GM18498 (cell line): ENCODE data around the gene TRIP13.
A peak's percentile ranks its signal among the peaks of the same experiment; 100 is the strongest.
"Not testable (repeated sequence)": the region's sequence is repeated elsewhere in the genome, so short reads cannot be mapped to it uniquely, and the experiment has no call there.

Experiments
- ATAC-seq: cut with Tn5 transposase; IDR thresholded peaks from one replicate; pipeline ENCODE4 v1.9.1; 2021; ENCODE audit warnings: mild to moderate bottlenecking, moderate library complexity; ENCODE audit not compliant: unreplicated experiment

TRIP13 gene, protein sequence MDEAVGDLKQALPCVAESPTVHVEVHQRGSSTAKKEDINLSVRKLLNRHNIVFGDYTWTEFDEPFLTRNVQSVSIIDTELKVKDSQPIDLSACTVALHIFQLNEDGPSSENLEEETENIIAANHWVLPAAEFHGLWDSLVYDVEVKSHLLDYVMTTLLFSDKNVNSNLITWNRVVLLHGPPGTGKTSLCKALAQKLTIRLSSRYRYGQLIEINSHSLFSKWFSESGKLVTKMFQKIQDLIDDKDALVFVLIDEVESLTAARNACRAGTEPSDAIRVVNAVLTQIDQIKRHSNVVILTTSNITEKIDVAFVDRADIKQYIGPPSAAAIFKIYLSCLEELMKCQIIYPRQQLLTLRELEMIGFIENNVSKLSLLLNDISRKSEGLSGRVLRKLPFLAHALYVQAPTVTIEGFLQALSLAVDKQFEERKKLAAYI

DNA sequence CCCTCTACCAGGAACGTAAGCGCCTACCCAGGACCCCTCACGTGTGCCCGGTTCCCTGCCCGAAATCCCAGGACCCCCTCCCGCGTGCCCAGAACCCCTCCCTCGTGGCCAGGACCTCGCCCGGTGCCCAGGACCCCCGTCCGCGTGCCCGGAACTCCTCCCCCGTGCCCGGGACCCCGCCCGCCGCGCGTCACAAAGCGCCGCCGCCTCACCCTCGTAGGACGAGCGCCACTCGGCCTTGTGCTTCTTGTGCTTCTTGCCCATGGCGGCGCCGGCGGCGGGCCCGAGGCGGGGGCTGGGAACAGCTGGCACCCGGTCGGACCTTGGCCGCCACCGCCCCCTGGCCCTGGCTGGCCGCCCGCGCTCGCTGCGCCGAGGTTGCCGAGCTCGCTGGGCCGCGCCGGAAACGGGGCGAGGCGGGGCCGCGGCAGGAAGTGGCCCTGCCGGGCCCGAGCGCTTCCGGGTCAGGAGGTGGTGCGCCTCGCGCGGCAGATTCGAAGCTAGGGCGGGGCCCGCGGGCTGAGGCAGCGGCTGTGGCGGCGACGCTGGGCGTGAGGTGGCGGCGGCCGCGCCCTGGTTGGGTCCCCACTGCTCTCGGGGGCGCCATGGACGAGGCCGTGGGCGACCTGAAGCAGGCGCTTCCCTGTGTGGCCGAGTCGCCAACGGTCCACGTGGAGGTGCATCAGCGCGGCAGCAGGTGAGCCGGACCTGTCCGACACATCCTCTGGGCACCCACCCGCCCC lies at the start of gene TRIP13, which contains the start of gene BRD9:
Gene TRIP13 (plus strand): TSS at position 491 of the 743 bp plus-strand sequence. CDS start 115 bp downstream, at position 606.
Gene BRD9 (minus strand): TSS at position 408 of the 743 bp plus-strand sequence. CDS start 144 bp downstream, at position 264.
- peak; percentile 97 for ATAC-seq

DNA sequence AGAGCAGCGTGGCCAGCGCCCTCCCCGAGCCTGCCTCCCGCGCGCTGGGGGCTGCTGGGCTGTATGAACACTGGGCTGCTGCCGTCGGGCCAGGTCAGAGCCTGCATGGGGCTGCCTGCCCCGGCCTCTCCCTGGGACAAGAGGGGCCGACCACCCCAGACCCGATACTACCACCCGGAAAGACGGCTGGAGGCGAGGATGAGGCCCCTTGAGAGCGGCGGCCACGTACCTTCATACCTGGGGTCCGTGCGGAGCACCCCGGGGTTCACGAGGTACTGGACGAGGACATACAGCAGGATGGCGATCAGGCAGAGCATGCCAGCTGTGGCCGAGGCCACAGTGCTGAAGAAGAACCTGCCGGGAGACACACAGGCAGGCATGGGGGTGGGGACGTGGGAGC lies 49.3 kb upstream of the TRIP13 start:
- not testable (repeated sequence) for ATAC-seq

DNA sequence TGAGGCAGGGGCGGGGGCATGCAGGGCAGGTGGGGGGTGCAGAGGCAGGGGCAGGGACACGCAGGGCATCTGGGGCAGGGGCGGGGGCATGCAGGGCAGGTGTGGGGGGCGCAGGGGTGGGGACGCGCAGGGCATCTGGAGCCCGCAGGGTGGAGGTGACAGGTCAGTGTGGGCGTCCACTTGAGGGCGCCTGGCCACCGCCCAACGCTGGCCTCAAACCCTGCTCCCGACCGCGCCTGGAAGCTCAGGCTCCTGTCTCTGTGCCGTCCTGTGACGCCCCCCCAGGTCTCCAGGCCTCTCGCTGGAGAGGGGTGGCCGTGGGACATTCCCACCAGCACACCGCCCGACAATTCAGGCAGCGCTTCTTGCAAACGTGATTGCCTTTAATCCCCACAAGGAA lies 48.8 kb upstream of the TRIP13 start:
- ATAC-seq, result not testable (repeated sequence)

DNA sequence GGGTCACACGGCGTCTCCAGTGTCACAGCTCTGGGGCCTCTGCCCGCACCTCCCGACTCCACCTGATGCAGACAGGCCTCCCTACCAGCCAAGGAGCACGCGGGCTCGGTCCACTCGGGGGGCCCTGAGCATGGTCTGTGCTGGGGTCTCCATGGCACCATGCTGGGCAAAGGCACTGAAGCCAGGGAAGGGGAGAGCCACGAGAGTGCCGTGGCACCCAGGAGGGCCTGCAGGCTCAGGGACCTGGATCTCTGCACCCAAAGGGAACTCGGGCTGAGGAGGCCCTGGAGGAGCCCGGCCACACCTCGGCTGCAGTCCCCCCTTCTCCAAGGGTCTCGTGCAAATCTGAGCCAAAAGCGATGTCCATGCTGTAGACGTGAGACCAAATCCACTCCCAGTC lies 48.3 kb upstream of the TRIP13 start:
- not testable (repeated sequence) for ATAC-seq

DNA sequence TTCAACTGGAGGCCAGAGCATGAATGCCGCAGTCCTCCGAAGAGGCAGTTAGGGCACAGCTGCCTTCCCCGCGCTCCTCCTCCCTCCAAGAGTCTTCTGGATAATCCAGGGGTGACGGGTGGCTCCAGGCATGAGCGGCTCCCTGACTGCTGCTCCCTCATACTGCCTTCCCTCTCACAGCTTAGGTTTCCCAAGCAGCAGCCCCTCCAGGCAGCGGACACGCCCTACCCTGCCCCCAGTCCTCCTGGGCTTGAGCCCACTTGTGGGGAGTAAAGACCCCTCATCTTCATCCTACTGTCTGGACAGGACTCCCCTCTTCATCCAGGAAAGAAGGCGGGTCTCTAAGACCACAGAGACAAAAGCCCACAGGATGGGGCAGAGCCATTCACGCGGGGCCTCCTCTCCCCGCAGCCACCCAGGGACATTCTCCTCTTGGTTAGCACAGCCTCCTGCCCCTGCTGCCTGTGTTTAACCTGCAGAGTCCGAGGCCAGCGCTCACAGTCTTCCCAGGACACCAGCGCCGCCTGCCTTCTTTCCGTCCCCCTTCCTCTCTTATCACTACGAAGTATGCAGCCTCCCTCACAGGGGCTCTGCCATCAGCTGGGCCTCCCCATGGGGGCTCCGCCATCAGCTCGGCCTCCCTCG lies 47.5 kb upstream of the TRIP13 start:
- not testable (repeated sequence) for ATAC-seq

DNA sequence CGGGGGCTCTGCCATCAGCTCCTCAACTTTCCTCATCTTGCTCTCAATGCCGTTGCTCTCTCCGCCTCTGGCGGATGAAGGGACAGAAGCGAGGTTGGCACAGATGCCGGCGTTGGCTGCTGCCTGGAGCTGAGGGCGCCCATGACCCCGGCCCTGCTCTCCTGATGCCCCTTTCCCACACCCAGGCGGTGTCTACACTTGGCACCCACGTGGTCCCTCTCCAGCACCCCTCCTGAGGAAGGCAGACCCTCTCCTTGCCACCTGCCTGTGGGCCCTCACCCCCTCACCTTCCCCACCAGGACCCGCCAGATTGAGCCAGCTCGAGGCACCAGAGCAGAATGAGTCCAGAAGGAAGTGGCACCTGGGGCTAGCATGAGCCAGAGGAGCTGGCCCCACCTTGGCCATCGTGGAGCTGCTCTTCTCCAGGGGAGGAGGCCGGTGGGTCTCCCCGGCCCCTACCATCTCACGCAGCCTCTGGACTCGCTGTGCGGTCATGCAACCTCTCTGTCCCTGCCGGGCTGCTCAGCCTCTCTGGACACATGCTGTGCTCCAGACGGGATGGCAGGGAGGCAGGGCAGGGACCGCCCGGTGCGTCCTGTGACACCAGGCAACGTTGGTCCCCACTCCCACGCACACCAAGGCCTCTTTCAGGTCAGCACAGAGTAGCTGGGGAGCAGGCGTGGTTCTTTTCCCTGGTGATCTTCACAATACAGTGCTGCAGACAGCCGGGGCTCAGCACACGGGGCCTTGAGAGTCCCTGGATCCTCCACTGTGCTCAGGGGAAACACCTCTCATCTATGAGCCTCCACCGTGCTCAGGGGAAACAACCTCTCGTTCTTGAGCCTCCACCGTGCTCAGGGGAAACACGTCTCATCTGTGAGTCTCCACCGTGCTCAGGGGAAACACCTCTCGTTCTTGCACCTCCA lies 46.7 kb upstream of the TRIP13 start:
- not testable (repeated sequence) for ATAC-seq

DNA sequence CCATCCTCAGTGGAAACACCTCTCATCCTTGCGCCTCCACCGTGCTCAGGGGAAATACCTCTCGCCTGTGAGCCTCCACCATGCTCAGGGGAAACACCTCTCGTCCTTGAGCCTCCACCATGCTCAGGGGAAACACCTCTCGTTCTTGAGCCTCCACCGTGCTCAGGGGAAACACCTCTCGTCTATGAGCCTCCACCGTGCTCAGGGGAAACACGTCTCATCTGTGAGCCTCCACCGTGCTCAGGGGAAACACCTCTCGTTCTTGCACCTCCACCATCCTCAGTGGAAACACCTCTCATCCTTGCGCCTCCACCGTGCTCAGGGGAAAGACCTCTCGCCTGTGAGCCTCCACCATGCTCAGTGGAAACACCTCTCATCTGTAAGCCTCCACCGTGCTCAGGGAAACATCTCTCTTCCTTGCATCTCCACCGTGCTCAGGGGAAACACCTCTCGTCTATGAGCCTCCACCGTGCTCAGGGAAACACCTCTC lies 46.0 kb upstream of the TRIP13 start:
- ATAC-seq, result not testable (repeated sequence)

DNA sequence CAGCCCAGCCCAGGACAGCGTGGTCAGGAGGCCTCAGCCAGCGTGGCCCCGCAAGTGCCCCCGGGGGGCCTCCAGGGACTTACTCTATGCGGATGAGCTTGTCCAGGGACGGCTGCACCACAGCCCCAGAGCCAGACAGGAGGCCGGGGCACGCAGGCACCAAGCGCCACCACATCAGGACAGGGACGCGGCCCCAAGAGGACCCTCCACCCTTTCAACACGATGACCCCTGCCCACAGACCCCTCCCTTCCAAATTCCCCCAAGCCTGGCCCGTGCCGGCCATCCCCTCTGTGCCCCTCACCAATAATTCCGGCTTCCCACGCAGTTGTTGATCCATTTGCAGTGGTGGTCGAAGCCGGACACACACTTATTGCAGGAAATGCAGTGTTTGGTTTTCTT lies 45.5 kb upstream of the TRIP13 start:
- not testable (repeated sequence) for ATAC-seq

DNA sequence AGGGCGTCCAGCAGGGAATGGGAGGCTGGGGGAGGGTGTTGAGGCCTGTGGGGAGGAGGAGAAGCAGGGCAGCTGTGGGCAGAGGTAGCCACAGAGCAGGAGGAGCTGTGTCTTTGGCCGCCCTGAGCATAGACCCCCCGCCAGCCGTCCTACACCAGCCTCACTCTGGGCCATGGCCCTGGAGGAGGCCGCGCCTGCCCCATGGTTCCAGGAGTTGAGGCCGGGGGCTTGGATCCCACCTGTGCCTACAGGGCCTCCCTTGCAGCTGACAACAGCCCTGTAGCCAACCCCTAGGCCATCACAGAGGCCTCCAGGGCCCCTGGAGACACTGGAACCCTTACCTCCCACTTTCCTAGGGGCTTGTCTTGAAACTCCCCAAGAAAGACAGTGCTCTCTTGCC lies 44.9 kb upstream of the TRIP13 start:
- ATAC-seq, result not testable (repeated sequence)

DNA sequence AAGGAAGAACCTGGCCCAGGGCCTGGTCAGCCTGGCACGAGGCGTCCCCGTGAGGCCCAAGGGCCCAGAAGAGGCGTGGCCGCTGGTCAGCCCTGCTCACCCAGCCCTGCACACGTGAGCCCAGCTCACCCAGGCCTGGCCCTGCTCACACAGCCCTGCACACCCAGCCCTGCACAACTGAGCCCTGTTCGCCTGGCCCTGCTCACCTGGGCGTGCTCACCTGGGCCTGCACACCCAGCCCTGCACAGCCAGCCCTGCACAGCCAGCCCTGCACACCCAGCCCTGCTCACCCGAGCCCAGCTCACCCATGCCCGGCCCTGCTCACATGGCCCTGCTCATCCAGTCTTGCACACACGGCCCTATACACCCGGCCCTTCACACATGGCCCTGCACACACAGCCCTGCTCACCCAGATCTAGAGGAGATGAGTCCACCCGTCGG lies 44.0 kb upstream of the TRIP13 start:
- ATAC-seq, result no peak

DNA sequence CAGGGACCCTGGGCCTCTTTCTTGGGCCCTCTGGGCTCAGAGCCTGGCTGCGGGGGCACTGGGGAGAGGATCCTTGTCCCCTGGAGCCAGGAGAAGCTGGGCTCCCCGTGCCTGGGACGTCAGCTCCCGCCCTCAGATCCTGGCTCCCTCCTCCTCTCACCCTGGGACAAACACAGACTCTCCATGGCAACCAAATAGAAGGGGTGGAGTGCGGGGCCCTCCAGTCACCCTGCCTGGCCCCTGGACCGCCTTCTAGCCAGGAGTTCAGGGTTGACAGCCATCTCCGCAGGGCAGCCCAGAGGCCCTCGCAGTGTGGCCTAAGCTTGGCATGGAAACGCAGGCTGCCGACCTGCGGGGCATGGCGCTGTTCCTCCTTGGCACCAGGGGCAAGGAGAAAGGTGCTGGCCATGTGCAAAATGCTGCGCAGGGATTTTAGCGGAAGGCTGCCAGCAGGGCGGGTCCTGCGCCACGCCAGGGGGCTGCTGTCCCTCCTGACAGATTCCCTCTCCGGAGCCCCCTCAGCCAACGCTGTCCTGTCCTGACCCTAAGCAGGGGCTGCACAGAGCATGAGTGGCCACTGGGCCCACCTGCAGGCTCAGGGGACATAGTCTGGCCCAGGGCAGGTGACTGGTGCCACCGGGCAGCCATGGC lies 42.9 kb upstream of the TRIP13 start:
- ATAC-seq, result no peak

DNA sequence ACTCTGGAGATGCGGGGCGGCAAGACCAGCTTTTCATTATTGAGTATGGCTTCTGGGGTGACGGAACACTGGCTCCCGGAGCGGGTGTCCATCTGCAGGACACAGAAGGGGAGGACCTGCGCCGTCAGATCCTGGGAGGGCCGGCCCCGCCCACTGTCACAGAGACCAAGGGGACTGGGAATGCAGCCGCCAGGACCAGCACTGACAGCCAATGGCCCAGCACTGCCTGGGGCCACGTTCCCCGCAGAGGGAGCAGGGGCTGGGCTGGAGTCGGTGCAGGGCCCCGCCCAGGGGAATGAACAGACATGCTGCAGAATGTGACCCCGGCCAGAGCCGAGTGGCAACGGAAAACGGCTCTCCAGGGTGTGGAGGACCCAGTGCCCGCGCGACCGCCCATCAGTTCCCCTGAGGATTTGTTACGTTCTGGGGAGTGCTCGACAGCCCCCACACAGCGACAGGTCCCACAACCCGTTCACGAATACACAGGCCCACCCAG lies 42.1 kb upstream of the TRIP13 start, which contains the start of gene ZDHHC11:
Gene ZDHHC11 (minus strand): TSS at position 476 of the 496 bp plus-strand sequence. CDS start 384 bp downstream, at position 92.
- ATAC-seq, result no peak

DNA sequence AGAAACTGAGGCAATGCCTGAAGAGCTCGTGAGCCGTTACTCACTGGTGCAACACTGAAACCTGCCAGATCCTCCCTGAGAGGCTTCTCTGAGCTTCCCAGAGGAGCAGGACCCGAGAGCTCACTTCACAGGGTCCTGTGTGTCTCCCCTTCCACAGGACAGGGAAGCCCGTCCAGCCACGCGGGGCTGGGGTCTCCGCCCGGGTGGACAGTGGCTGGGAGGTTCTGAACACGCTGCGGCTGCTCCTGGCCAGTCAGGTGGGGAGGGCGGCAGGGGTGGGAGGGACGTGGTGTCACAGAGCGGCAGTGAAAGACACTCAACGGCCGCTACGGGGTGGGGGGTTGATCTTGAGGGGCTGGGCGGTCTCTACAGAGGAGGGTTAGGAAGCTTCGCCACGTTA lies 41.6 kb upstream of the TRIP13 start:
- ATAC-seq, result no peak

DNA sequence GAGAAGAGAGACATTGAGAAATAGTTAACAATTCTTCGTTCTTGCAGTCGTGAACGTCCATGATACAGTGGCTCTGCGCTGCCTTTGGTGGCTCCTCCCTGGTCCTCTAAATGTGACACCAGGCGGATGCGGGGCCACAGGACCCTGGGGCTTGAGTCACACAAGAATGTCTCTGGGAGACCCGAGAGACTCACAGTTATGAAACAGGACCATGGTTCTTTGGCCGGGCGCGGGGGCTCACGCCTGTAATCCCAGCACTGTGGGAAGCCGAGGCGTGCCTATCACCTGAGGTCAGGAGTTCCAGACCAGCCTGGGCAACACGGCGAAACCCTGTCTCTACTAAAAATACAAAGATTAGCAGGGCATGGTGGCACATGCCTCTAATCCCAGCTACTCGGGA lies 41.1 kb upstream of the TRIP13 start:
- ATAC-seq, result no peak

DNA sequence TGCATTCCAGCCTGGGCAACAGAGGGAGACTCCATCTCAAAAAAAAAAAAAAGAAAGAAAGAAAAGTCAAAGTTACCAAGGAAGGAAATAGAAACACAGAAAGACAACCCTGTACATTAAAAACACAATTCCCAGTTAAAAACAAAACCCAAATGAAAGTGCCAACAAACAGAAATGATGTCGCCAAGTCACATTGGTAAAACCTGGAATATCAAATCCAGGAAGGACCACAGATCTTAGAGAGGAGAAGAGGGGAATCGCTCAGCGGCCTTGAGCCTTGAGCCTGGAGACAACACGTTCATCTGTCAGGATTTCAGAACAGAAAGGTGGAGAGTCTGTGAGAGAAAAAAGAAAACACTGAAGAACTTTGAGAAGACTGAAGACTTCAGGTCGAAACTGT lies 40.7 kb upstream of the TRIP13 start:
- no peak for ATAC-seq

DNA sequence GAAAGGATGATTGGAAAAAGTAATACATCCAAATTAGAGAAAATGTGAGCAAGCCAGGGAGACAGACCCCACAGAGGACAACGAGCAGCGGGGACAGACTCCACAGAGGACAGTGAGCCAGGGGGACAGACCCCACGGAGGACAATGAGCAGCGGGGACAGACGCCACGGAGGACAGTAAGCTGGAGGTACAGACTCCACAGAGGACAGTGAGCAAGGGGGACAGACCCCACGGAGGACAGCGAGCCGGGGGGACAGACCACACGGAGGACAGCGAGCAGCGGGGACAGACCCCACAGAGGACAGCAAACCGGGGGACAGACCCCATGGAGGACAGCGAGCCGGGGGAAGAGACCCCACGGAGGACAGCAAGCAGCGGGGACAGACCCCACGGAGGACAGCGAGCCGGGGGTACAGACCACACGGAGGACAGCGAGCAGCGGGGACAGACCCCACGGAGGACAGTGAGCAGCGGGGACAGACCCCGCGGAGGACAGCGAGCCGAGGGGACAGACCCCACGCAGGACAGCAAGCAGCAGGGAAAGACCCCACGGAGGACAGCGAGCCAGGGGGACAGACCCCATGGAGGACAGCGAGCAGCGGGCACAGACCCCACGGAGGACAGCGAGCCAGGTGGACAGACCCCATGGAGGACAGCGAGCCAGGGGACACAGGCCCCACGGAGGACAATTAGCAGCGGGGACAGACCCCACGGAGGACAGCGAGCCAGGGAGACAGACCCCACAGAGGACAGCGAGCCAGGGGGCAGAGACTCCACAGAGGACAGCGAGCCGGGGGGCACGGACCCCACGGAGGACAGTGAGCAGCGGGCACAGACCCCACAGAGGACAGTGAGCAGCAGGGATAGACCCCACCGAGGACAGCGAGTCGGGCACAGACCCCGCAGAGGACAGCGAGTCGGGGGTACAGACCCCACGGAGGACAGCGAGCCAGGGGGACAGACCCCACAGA lies 40.0 kb upstream of the TRIP13 start:
- no peak for ATAC-seq

DNA sequence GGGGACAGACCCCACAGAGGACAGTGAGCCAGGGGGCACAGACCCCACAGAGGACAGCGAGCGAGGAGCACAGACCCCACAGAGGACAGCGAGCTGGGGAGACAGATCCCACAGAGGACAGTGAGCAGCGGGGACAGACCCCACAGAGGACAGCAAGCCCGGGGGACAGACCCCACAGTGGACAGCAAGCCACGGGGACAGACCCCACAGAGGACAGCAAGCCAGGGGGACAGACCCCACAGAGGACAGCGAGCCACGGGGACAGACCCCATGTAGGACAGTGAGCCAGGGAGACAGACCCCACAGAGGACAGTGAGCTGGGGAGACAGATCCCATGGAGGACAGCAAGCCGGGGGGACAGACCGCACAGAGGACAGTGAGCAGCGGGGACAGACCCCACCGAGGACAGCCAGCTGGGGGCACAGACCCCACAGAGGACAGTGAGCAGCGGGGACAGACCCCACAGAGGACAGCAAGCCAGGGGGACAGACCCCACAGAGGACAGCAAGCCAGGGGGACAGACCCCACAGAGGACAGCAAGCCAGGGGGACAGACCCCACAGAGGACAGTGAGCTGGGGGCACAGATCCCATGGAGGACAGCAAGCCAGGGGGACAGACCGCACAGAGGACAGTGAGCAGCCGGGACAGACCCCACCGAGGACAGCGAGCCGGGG lies 39.1 kb upstream of the TRIP13 start:
- ATAC-seq, result not testable (repeated sequence)
